HL-60/S4 (cell line): ENCODE results near the gene TBC1D2B.
"Not testable (repeated sequence)": the region's sequence is repeated elsewhere in the genome, so short reads cannot be mapped to it uniquely, and the experiment has no call there.

Source experiments
- in situ Hi-C: fragments of 300-500 bp; cut with MboI; formaldehyde crosslinking; loops from 2 replicates; pipeline ENCODE4 v1.14.3; 2022; ENCODE audit warnings: low sequenced_read_pairs

The TBC1D2B gene

DNA sequence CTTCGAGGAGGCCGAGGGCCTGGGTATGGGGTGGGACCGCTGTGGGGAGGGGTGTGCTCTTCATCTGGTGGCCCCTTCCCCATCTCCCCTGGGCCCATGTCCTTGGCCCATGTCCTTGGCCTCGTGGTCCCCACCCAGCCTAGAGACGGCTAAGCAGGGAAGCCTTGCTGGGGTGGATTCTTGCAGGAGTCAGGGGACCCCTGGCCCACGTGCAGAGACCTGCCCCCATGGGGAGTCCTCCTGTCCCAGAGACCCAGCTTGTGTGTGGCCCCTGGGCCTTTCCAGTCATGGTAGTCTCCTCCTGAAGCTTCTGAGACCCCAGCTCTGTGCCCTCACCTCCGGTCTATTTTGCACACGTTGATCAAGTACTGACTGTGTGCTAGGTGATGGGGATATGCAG is 97.4 kb downstream of the TBC1D2B start:
- in situ Hi-C loops: no loop called here

GRCh38 chr15:77979157-77979556 is 98.4 kb downstream of the TBC1D2B start:
- in situ Hi-C loops: not testable (repeated sequence)

- in situ Hi-C loops: not testable (repeated sequence)
Observed at GRCh38 chr15:77978759-77979145, 98.8 kb downstream of the TBC1D2B start.

GRCh38 chr15:77977903-77978758 is 99.4 kb downstream of the TBC1D2B start:
- in situ Hi-C loops: not testable (repeated sequence)

DNA sequence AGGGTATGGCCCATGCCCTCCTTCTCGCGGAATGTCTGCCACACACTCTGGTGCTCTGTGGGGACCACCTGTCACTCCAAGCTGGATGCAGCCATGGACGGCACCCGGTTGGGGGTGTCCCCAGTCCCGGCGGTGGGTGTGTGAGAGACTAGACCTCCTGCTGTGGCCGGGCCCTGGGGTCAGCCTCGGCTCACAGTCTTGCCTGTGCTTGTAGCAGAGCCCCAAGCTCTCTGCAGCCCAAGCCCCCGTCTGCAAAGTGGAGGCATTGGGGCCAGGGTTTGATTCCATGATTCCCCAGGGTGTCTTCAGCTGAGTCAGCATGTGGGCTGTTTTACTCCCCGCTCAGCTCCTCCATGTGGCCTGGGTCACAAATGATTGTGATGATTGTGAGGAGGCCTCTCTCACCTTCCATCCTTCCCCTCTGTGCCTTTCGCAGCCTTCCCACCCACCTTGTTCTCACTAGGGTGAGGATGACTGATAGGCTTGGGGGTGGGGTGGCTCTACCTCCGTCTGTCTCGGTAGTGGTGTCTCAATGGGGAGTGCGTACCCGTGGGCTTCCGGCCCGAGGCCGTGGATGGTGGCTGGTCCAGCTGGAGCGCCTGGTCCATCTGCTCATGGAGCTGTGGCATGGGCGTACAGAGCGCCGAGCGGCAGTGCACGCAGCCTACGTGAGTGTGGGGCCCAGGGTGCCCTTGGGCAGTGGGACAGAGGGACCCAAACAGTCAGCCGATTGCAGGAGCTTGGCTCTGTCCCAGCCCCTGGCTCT is 100.6 kb downstream of the TBC1D2B start:
- in situ Hi-C loops: not testable (repeated sequence)

DNA sequence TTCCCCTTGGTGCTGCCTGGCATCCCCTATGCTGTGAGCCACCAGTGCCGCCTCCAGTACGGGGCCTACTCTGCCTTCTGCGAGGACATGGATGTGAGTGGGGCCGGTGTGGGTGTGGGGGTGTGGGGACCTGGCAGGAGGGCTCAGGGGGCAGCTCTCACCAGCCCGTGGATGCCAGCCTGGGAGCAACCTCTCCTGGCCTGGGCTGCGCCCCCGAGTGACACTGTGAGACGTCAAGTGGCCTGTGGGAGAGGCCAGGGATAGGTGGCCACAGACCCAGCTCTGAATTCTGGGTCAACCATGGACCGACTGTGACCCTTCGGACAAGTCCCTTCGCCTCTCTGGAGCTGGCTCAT is 101.4 kb downstream of the TBC1D2B start:
- in situ Hi-C loops: not testable (repeated sequence)

- in situ Hi-C loops: no loop called here
Observed at GRCh38 chr15:77975332-77976094, 102.0 kb downstream of the TBC1D2B start.

DNA sequence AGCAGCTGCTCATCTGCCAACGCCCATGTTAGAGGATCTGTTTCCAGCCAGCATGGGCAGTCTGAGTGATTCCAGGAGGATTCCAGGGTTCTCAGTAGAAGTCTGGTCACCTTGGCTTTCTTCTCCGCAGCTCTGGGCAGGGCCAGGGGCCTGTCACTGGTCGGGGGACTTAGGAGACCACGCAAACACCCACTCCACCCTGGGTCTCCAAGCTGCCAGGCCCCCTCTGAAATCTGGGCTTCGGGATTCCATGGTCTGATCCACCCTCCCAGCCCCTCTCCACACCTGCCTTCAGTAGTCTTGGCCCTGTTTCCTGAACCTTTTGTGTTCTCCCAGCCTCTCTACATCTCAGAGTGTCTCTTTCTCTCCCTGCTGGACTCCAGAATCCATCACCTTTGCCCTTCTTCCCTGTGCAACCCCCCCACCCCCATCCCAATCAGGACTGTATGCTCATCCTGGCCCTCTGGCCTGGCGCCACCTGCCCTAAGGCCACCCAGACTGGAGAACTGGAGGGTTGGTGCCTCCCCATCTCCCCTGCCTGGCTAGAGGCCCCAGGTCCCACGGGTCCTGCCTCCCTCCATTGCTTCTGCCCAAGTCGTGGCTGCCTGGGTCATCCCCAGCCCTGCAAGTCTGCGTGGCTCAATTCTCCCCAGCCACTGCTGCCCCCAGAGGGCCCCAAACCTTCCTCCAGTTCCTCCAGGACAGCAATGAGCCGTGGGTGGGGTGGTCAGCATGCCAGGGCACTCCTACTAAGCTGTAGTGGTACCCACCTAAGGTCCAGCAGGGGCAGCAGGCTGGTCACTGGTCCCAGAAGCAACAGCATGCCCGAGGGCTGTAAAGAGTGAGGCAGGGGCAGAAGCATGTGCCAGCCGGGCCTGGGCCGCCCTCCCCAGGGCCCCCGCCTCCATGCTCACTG is 102.8 kb downstream of the TBC1D2B start:
- in situ Hi-C loops: loop anchor here (25.0 kb wide), 1 partner anchor 763 kb away; no protein-coding TSS in a partner anchor

- in situ Hi-C loops: loop anchor here (25.0 kb wide), 1 partner anchor 763 kb away; no protein-coding TSS in a partner anchor
Observed at GRCh38 chr15:77974098-77974414, 103.5 kb downstream of the TBC1D2B start.

DNA sequence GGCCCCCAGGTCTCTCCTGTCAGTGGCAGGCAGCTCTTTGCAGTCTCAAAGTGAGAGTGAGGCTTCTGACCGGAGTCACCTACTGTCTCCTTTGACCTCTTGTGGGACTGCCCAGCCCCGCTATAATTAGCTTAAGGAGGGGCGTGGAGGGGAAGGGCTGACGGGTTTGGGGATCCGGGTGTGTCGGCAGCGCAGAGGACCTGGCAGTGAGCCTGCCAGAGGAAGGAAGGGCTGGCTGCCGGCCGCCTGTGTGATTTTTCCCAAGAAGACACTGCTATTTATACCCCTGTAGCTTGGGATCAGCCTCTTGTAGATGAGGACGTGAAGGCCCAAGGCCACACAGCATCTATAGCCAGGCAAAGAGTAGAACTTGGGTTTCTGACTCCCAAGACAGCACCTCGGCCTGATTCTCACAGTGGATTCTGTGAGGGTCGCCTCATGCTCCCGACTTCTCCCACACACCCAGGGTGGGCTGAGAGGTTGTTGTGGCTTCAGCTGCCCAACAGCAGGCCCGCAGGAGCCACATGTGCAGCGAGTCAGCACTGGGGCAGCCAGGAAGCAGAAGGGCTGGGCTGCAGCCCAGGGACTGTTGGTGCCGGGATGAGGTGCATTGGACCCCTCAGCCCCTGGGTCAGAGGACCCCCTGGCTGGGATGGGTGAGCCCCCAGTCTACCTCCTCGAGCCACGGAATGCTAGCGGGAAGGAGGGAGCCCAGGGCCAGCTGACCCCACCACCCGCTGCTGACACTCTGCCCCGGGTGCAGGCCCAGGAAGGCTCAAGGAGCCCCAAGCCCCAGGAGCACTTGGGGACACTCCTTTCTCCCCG is 104.0 kb downstream of the TBC1D2B start:
- in situ Hi-C loops: loop anchor here (25.0 kb wide), 1 partner anchor 764 kb away; no protein-coding TSS in a partner anchor

DNA sequence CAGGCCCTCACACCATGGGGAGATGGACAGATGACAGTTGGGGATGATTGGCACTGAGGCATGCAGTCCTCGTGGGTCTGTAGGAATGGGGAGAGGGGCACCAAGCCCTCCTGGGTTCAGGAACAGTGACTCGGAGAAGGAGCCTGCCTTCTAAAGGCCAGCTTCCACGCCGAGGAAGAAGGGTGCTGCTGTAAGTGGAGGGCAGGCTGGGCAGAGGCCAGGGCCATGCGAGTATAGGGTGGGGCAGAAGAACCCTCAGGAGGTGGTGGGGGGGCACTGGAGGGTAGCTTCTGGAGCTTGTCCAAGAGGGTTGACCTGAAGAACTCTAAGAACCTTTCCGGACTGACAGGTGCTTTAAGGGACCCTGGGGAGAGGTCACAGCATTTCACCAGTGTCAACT is 104.8 kb downstream of the TBC1D2B start:
- in situ Hi-C loops: loop anchor here (25.0 kb wide), 1 partner anchor 765 kb away; no protein-coding TSS in a partner anchor

DNA sequence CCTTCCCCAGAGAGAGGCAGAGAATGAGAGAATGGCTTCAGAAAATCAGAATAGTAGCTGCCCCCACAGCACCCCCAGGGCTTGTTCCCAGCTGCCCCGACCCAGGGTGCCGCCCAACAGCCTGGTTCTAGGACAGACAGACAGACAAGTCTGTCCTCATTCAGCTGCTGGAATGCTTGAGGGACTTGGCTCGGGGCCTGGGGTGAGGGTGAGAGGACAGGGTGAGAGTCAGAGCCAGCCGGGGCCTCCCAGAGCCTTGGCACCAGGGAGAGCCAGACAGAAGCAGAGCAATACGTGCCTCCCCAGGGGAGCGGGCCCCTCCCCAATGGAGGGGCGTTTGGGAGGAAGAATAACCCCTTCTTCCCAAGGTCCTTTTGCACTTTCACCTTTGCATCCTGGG is 105.6 kb downstream of the TBC1D2B start:
- in situ Hi-C loops: loop anchor here (25.0 kb wide), 1 partner anchor 765 kb away; no protein-coding TSS in a partner anchor

DNA sequence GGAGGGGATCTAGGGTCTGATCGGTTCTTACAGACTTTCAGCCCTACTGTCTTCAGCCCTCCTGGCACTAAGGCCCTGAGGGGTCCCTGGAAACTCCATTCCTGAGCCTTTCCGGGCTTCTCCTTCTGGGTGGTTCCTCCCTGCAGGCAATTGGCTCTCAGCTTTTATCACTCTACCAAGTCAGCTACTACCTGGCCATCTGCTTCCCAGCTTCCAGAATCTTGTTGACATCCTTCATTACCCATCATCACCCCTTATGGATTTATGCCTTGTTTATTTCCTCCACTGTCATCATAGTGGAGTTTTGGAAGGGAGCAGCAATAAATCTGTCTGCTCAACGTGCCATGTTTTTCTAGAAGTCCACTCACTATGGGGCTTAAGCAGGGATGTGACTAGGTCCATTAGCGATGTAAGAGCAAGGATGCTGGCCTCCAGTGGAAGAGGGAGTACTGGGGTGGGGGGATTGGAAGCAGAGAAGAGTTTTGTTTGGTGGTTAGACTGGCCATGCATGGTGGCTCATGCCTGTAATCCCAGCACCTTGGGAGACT is 106.6 kb downstream of the TBC1D2B start:
- in situ Hi-C loops: loop anchor here (25.0 kb wide), 1 partner anchor 766 kb away; no protein-coding TSS in a partner anchor

- in situ Hi-C loops: loop anchor here (10.0 to 25.0 kb wide), 2 partner anchors 266 to 768 kb away; partner anchors contain the start of gene ACSBG1
Observed at GRCh38 chr15:77969055-77969454, 108.5 kb downstream of the TBC1D2B start.

- in situ Hi-C loops: loop anchor here (10.0 to 25.0 kb wide), 2 partner anchors 267 to 770 kb away; partner anchors contain the start of gene ACSBG1
Observed at GRCh38 chr15:77967798-77968197, 109.7 kb downstream of the TBC1D2B start.

- in situ Hi-C loops: loop anchor here (10.0 to 25.0 kb wide), 2 partner anchors 268 to 770 kb away; partner anchors contain the start of gene ACSBG1
Observed at GRCh38 chr15:77967235-77967615, 110.3 kb downstream of the TBC1D2B start.

DNA sequence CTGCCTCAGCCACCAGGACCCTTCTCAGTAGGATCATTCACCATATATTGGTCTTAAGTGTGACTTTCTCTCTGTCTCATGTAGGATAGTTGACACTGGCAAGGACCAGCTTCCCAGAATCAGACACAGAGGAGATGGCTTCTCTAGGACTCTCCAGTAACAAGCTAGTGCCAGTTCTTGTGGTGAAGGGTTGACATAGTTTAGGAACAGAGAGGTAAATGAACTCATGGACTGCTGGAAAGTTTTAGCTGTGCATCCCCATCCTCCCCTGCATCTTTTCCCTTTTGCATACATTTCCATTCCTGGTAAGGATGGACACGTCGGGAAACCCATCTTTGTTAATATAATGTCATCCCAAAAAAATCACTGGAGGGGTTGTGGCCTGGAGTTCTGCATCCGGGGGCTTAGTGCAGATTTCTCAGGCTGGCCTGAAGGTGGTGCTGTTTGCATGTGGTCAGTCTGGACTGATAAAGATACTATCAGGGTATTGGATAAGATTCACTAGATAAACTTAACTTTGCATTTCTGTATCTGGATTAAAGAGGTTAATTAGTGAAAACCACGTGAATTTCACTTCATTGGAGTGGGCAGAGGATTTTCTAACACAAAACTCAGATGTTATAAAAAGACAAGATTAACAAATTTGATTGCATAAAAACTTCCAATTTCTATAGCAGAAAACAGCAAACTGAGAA is 110.8 kb downstream of the TBC1D2B start:
- in situ Hi-C loops: loop anchor here (10.0 to 25.0 kb wide), 2 partner anchors 268 to 771 kb away; partner anchors contain the start of gene ACSBG1

DNA sequence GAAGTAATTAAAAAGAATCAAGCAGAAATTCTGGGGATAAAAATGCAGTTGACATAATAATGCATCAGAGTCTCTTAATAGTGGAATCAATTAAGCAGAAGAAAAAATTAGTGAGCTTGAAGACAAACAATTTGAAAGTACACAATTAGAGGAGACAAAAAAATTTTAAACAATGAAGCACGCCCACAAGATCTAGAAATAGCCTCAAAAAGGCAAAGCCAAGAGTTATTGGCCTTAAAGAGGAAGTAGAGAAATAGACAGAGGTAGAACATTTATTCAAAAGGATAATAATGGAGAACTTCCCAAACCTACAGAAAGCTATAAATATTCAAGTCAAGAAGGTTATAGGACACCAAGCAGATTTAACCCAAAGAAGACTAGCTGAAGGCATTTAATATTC is 113.3 kb downstream of the TBC1D2B start:
- in situ Hi-C loops: loop anchor here (10.0 to 25.0 kb wide), 2 partner anchors 271 to 773 kb away; partner anchors contain the start of gene ACSBG1
